SK-MEL-5 (cell line): ENCODE results near the gene IMPA2. TPM values are rescaled to one million over a fixed set of nuclear protein-coding genes. Genes with fewer than 3 reads are reported as not detected.

Experiments
- DNase-seq: peaks from one replicate; pipeline ENCODE4 v3.0.0-alpha.2; 2016; ENCODE audit warnings: low read depth, low spot score
- in situ Hi-C: cut with HindIII; loops from 2 replicates; pipeline ENCODE4 v1.10.0; 2016; ENCODE audit warnings: low sequenced_read_pairs, high pct_unique_total_duplicates, low pct_unique_long_range_greater_than_20kb
- total RNA-seq: library from RNA; depleted of rRNA; stranded (reverse); fragments of >200 nt; shearing (Covaris generic); gene quantifications from 2 replicates; pipeline ENCODE4 v1.2.3, GENCODE V29; 2014

IMPA2 gene
- total RNA-seq, 1 experiment from 2014 or later, result 15.1 TPM

DNA sequence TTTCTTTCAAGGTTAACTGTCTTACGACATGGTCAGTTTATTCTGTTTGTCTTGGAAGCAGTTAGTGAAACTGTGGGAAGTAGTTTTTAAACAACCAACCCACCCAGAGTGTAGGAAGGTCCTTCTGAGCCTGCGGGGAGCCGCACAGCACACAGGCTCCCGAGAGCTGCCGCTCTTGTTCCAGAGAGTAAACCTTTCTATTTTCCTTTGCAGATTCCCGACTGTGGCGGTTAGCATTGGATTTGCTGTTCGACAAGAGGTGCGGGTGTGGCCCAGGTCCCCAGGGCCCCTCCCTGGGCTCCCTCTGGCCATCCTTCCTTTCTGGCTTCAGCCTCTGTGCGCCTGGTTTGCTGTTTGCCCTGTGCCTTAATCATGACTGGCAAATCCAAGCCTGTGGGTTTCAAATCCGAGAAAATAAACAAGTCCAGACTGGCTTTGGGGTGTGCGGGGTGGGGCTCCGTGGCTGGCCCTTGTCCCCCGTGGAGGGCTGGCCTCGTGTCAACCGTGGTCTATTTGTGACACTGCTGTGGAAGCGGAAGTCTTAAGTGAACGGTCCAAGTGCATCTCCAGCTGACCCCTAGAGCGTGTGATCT lies 30.7 kb downstream of the IMPA2 start:
- in situ Hi-C loops, result no loop called here
- no peak for DNase-seq

DNA sequence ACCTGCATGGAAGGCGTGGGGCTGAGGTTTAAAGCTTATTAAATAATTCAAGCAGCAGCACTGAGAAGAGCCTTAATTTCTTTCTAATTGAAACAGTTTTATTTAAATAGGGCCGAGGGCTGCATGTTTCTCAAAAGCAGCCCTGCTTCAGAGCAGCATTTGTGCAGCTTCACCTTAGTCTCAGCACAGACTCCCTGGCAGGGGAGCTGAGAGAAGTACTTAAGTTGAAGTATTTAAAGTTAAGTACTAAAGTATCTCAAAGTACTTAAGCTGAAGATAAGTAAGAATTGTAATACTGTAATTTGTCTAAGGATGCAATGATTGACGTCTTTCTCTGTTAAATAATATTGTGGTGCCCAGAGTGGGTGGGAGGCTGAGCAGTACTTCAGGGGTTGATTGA lies 31.4 kb downstream of the IMPA2 start:
- DNase-seq, result no peak
- in situ Hi-C loops, result no loop called here

- in situ Hi-C loops, result no loop called here
- DNase-seq, result no peak
These were observed 32.0 kb downstream of the IMPA2 start for GRCh38 chr18:12013186-12013916.

DNA sequence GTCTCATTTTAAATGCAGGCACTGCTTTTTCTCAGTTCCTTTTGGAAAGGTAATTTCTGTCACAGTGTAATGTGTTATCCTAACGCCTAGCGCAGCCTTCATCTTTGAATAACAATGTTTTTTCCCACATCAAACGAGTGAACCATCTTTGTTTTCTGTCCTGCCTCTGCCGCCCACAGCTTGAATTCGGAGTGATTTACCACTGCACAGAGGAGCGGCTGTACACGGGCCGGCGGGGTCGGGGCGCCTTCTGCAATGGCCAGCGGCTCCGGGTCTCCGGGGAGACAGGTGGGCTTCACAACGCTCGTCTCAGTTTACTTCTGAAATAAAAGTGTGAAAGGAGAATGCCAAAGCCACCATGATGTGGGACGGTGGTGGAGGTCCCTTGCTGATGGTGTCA lies 32.8 kb downstream of the IMPA2 start:
- DNase-seq, result no peak
- in situ Hi-C loops, result no loop called here

DNA sequence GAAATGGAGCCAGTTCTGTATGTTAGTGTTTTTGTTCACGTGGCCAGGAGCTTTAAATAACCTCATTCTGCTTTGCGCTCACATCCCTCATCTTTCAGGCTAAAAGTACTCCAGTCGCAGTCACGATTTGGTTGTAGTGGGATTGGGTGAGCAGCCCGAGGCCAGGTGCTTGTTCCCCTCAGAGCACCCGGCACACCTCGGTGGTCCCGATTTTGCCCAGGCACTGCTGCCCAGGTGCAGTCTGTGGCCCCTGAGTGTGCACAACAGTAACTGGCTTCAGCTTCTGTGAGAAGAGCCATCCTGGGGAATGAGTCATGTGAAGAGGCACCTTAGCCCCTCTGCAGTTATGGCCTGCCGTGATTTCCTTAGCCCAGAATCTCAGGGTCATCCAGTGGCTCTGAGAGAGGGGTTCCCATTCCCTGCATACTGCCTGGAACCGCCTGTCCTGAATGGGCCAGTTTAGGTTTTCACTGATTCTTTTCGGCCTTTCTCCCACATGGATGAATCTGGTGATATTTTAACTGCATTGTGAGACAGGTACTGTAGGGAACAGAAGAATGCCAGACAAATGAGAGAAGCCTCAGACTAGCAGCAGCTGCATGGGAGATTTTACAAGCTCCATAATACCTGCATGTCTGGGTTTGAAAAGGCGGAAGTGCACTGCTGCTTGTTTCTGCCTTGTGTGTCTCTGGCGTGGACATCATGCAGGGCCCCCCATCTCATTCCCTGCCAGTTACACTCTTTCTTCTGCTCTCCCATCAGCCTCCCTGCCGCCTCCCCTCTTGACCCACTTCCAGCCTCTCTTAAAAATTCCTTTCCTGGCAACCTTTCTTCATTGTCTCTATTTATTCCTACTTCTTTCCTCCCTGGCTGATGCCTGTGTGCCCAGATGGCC lies 33.5 kb downstream of the IMPA2 start:
- no peak for DNase-seq
- in situ Hi-C loops, result no loop called here

DNA sequence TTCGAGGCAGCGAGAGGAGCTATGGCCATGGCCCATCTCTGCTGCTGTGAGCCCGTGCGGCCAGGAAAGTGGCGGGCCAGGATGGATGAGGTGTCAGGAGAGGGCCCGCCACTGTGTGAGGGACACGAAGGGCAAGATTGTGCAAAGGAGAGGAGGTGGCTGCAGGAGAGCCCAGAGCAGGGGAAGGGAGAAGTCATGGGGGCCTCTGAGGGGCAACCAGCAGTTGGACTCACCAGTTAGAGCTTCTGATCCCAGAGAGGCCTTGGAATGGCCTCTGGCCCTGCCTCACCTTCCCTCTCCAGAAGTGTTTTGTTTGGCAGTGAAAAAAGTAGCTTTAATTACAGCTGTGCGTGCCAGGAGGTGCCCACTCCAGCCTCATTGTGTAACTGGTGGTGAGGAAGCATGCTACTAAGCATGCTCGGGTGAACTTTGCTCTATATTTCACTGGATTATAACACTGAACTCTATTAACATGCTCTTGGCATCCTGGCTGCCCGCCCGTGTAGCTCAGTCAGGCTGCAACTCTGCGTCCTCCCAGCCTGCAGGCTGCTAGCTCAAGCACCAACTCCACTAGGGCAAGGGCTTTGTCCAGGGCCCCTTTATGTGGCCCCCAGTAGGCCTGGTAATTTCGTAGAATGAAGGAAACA lies 34.2 kb downstream of the IMPA2 start:
- in situ Hi-C loops, result no loop called here
- no peak for DNase-seq

- in situ Hi-C loops, result no loop called here
- DNase-seq, result no peak
These were observed 35.8 kb downstream of the IMPA2 start for GRCh38 chr18:12017081-12017480.

GRCh38 chr18:12018861-12019260 lies 37.6 kb downstream of the IMPA2 start:
- in situ Hi-C loops, result no loop called here
- no peak for DNase-seq

GRCh38 chr18:12021077-12021476 lies 39.8 kb downstream of the IMPA2 start:
- in situ Hi-C loops, result no loop called here
- DNase-seq, result no peak

GRCh38 chr18:12021596-12021995 lies 40.3 kb downstream of the IMPA2 start:
- in situ Hi-C loops, result no loop called here
- DNase-seq, result no peak

GRCh38 chr18:12023375-12023774 lies 42.1 kb downstream of the IMPA2 start:
- no peak for DNase-seq
- in situ Hi-C loops, result no loop called here

DNA sequence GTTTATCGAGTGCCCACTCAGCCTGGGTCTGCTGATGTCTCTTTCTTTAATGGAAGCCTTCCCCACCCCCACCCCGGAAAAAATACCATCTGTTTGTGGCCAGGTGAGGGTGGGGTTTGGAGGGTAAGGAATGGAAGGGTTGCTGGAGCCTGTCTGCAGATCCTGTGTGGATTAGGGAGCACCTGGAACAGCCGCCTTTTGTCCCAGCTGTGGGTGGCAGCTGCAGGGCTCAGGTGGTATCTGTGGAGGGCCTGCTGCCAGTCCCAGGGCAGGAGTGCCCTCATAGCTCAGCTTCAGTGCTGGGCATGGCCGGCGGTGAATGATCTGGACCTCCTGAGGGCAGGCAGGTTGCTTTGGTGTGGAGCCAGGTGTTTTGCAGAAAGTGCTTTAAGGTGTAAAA lies 45.3 kb downstream of the IMPA2 start:
- in situ Hi-C loops, result no loop called here
- no peak for DNase-seq

GRCh38 chr18:12027046-12027445 lies 45.7 kb downstream of the IMPA2 start:
- DNase-seq, result no peak
- in situ Hi-C loops, result no loop called here

GRCh38 chr18:12027480-12027879 lies 46.2 kb downstream of the IMPA2 start:
- no peak for DNase-seq
- in situ Hi-C loops, result no loop called here

- no peak for DNase-seq
- in situ Hi-C loops, result no loop called here
These were observed 46.8 kb downstream of the IMPA2 start for GRCh38 chr18:12028040-12028628.

DNA sequence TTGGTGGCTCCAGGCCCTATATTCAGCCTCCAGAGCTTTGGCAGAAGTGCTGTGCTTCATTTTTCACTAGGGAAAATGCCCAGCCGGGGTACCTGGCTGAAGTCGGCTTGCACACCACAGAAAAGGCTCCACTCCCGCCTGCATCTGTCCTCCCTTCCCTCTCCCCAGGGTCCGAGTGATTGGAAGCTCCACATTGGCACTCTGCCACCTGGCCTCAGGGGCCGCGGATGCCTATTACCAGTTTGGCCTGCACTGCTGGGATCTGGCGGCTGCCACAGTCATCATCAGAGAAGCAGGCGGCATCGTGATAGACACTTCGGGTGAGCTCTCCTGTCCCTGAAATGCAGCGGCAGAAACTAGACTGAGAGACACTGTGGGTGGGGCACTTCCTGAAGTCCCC lies 47.4 kb downstream of the IMPA2 start:
- no peak for DNase-seq
- in situ Hi-C loops, result no loop called here

GRCh38 chr18:12029786-12030584 lies 48.7 kb downstream of the IMPA2 start:
- in situ Hi-C loops, result no loop called here
- no peak for DNase-seq
